BE2C (cell line): ENCODE data around the gene ADAM33.
A peak's percentile ranks its signal among the peaks of the same experiment; 100 is the strongest.

Experiments used
- DNase-seq: peaks from one replicate; pipeline ENCODE4 v3.0.0-alpha.2; 2020
- H3K27me3 ChIP-seq: fragments of 250-450 bp; sonication (Bioruptor Pico); 2 replicates; pipeline ENCODE4 v1.5.1; 2020; ENCODE audit warnings: mild to moderate bottlenecking
- H3K36me3 ChIP-seq: fragments of 250-450 bp; sonication (Bioruptor Pico); 2 replicates; pipeline ENCODE4 v1.5.1; 2020; ENCODE audit warnings: mild to moderate bottlenecking
- H3K4me1 ChIP-seq: fragments of 250-450 bp; sonication (Bioruptor Pico); 2 replicates; pipeline ENCODE4 v1.5.1; 2020
- H3K4me3 ChIP-seq: 2 replicates; pipeline ENCODE4 v1.5.1; 2011; ENCODE audit warnings: low read depth, low read length
- H3K9me3 ChIP-seq: fragments of 250-450 bp; sonication (Bioruptor Pico); 2 replicates; pipeline ENCODE4 v1.5.1; 2020
- CTCF ChIP-seq: IDR thresholded peaks from 2 replicates; pipeline ENCODE4 v1.5.1; 2012; ENCODE audit warnings: mild to moderate bottlenecking, low read depth, low read length

ADAM33 gene

GRCh38 chr20:3728354-3728753 is 46.5 kb upstream of the ADAM33 start:
- no peaks in the 10 kb centered on the region for H3K27me3 ChIP-seq
- H3K4me1 ChIP-seq: no peaks in the 10 kb centered on the region
- no peak overlapping the region for H3K4me3 ChIP-seq
- no peak for DNase-seq
- no peak for TF ChIP-seq CTCF
- H3K9me3 ChIP-seq: no peaks in the 10 kb centered on the region
- no peaks in the 10 kb centered on the region for H3K36me3 ChIP-seq

- no peaks in the 10 kb centered on the region for H3K4me1 ChIP-seq
- no peaks in the 10 kb centered on the region for H3K9me3 ChIP-seq
- DNase-seq: no peak
- no peaks in the 10 kb centered on the region for H3K36me3 ChIP-seq
- 0 out of 2 replicates have a peak overlapping the region, but pooled peaks have one; percentile 6 for H3K4me3 ChIP-seq
- TF ChIP-seq CTCF: no peak
- no peaks in the 10 kb centered on the region for H3K27me3 ChIP-seq
Measured at GRCh38 chr20:3727401-3728021, 45.7 kb upstream of the ADAM33 start.

GRCh38 chr20:3724356-3724755 is 42.5 kb upstream of the ADAM33 start:
- DNase-seq: no peak
- TF ChIP-seq CTCF: no peak

GRCh38 chr20:3723284-3723683 is 41.5 kb upstream of the ADAM33 start:
- H3K36me3 ChIP-seq: no peaks in the 10 kb centered on the region
- TF ChIP-seq CTCF: no peak
- no peaks in the 10 kb centered on the region for H3K4me1 ChIP-seq
- DNase-seq: no peak
- no peaks in the 10 kb centered on the region for H3K27me3 ChIP-seq
- H3K4me3 ChIP-seq: no peak overlapping the region
- H3K9me3 ChIP-seq: no peaks in the 10 kb centered on the region

More at GRCh38 chr20:3724356-3724755, 42.5 kb upstream of the ADAM33 start:
- no peaks in the 10 kb centered on the region for H3K27me3 ChIP-seq
- no peaks in the 10 kb centered on the region for H3K36me3 ChIP-seq
- no peaks in the 10 kb centered on the region for H3K4me1 ChIP-seq
- no peak overlapping the region for H3K4me3 ChIP-seq
- H3K9me3 ChIP-seq: no peaks in the 10 kb centered on the region

GRCh38 chr20:3721912-3722311 is 40.1 kb upstream of the ADAM33 start:
- no peak for DNase-seq
- TF ChIP-seq CTCF: no peak

GRCh38 chr20:3720626-3721025 is 38.8 kb upstream of the ADAM33 start:
- Histone ChIP-seq H3K9me3 (no peaks in the 10 kb centered on the region), H3K4me1 (no peaks in the 10 kb centered on the region), H3K36me3 (no peaks in the 10 kb centered on the region), H3K27me3 (no peaks in the 10 kb centered on the region), H3K4me3 (no peak overlapping the region)
- no peak for DNase-seq
- TF ChIP-seq CTCF: no peak

More at GRCh38 chr20:3721912-3722311, 40.1 kb upstream of the ADAM33 start:
- no peaks in the 10 kb centered on the region for H3K36me3 ChIP-seq
- H3K4me3 ChIP-seq: no peak overlapping the region
- no peaks in the 10 kb centered on the region for H3K9me3 ChIP-seq
- H3K4me1 ChIP-seq: no peaks in the 10 kb centered on the region
- H3K27me3 ChIP-seq: no peaks in the 10 kb centered on the region
